CD8-positive, alpha-beta memory T cell (primary cell): ENCODE measurements around the gene CASK. TPM values are rescaled to one million over a fixed set of nuclear protein-coding genes. Genes with fewer than 3 reads are reported as not detected.

Experiments
- CTCF ChIA-PET: fragments of 350-600 bp; sonication (Branson Sonifier 250); formaldehyde crosslinking; loops from one replicate; lab custom pipeline; 2021; ENCODE audit warnings: antibody characterized with exemption; lab: Charles Lee
- POLR2A ChIA-PET: fragments of 350-600 bp; sonication (Branson Sonifier 250); formaldehyde crosslinking; loops from one replicate; lab custom pipeline; 2021; ENCODE audit warnings: antibody characterized with exemption; lab: Charles Lee
- DNase-seq, 5 donors: peaks; one replicate each; pipeline versions ENCODE4 v3.0.0 to v3.0.0-alpha.2; 2020 to 2022; ENCODE audit warnings: mixed read lengths in 1 of 5
- H3K27ac ChIP-seq: one replicate; pipeline ENCODE4 v1.7.0; 2013; ENCODE audit warnings: low read depth, mild to moderate bottlenecking, low read length, moderate library complexity
- H3K27me3 ChIP-seq: 2 replicates; pipeline ENCODE4 v1.7.0; 2013; ENCODE audit warnings: low read length, mild to moderate bottlenecking; ENCODE audit not compliant: insufficient read depth, poor library complexity, severe bottlenecking
- H3K36me3 ChIP-seq: 2 replicates; pipeline ENCODE4 v1.7.0; 2013; ENCODE audit warnings: mild to moderate bottlenecking, low read length, moderate library complexity; ENCODE audit not compliant: insufficient read depth
- H3K4me1 ChIP-seq: 2 replicates; pipeline ENCODE4 v1.7.0; 2013; ENCODE audit warnings: mild to moderate bottlenecking, low read length, moderate library complexity; ENCODE audit not compliant: insufficient read depth
- H3K4me3 ChIP-seq: 2 replicates; pipeline ENCODE4 v1.7.0; 2013; ENCODE audit warnings: mild to moderate bottlenecking, low read length
- H3K9me3 ChIP-seq: 2 replicates; pipeline ENCODE4 v1.7.0; 2013; ENCODE audit warnings: mild to moderate bottlenecking, low read length
- H3K27ac Mint-ChIP-seq, 8 donors: one replicate each; pipeline ENCODE4 v1.8.0; 2020 to 2021; ENCODE audit warnings: mixed read lengths in 8 of 8, mild to moderate bottlenecking in 6 of 8, inconsistent platforms in 3 of 8, moderate library complexity in 3 of 8
- H3K27me3 Mint-ChIP-seq, 2 donors: one replicate each; pipeline ENCODE4 v1.8.0; 2020 to 2021; ENCODE audit warnings: mixed read lengths in 2 of 2, mild to moderate bottlenecking in 1 of 2, moderate library complexity in 1 of 2
- H3K36me3 Mint-ChIP-seq, 3 donors: one replicate each; pipeline ENCODE4 v1.8.0; 2020 to 2021; ENCODE audit warnings: mixed read lengths in 3 of 3, inconsistent platforms in 1 of 3, mild to moderate bottlenecking in 1 of 3
- H3K4me1 Mint-ChIP-seq, 3 donors: one replicate each; pipeline ENCODE4 v1.8.0; 2020 to 2021; ENCODE audit warnings: mixed read lengths in 3 of 3, inconsistent platforms in 1 of 3, mild to moderate bottlenecking in 1 of 3
- H3K4me3 Mint-ChIP-seq, 7 donors: one replicate each; pipeline ENCODE4 v1.8.0; 2020 to 2021; ENCODE audit warnings: mixed read lengths in 7 of 7, mild to moderate bottlenecking in 6 of 7, moderate library complexity in 4 of 7, inconsistent platforms in 2 of 7
- H3K9me3 Mint-ChIP-seq, 5 donors: one replicate each; pipeline ENCODE4 v1.8.0; 2020 to 2022; ENCODE audit warnings: mixed read lengths in 5 of 5, mild to moderate bottlenecking in 3 of 5, moderate library complexity in 2 of 5, inconsistent platforms in 1 of 5
- polyA plus RNA-seq: library from polyadenylated mRNA; unstranded; fragments of 300-500 nt; fragmentation: Illumina TruSeq; gene quantifications from one replicate; pipeline ENCODE4 v1.2.3, GENCODE V29; 2021
- total RNA-seq, 2 experiments: library from RNA; stranded (reverse); gene quantifications; one replicate each; pipeline ENCODE4 v1.2.3, GENCODE V29; 2021

The CASK gene
- total and polyA plus RNA-seq, 3 experiments from 2014 or later: 20.2 to 32.5 (median 28.4) TPM

DNA sequence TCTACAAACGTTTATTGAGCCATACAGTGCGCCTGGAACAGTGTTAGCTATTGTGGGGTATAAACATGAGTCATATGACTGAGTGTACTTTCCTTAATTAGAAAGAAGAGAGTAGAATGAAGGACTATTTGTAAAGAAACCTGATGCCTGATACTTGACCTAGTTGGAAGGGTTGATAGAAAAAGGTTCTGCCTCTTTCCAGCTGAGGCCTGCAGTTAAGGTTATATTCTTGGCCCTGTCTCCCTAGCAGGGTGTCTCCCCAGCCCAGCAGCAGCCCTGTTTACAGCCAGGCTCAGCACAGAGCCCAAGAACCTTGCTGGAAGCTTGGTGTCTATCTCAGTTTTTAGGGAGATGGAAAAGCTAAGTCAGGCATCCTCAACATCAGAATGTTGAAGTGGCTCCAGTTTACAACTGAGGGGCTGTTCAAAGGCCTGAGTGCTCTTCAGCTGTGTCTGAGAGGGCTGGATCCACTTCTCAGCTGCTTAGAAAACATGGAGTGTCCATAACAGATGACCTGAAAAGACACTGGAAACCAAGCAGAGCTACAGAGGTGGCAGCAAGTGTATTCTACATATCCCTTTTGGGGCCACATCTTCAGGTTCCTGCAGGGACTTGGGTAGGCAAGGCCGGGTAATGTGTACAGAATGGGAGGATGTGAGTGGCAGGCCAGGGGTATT, 454.6 kb downstream of the CASK start:
- Mint-ChIP-seq H3K9me3 (peaks cover 0 to 2% (median 0%) of the 10 kb centered on the region in 5 donors), H3K36me3 (peaks cover 0 to 1% (median 0%) of the 10 kb centered on the region in 3 donors), H3K4me3 (no peak overlapping the region), H3K27ac (no peak overlapping the region), H3K4me1 (no peaks in the 10 kb centered on the region), H3K27me3 (peaks cover 0 to 4% of the 10 kb centered on the region in 2 donors)
- Histone ChIP-seq H3K4me1 (no peaks in the 10 kb centered on the region), H3K9me3 (no peaks in the 10 kb centered on the region), H3K27me3 (no peaks in the 10 kb centered on the region), H3K36me3 (no peaks in the 10 kb centered on the region), H3K27ac (no peak overlapping the region), H3K4me3 (no peak overlapping the region)
- ChIA-PET POLR2A (interaction anchor here (0.6 kb wide), 1 partner anchor 12 kb away, joined by 7 read pairs; no protein-coding TSS in a partner anchor), CTCF (interaction anchor here (1.3 kb wide), 1 partner anchor 11 kb away, joined by 3 read pairs; no protein-coding TSS in a partner anchor)
- no peak for DNase-seq

Other genes starting within 250 kb of the CASK start
- gene GPR34, start 234.6 kb downstream of the CASK start, total RNA-seq: 1 to 10 TPM in 1 of 2 experiments, under 1 TPM in 1; 0.95 to 1.5 TPM
- 0.10 TPM for gene GPR34, start 234.6 kb downstream of the CASK start, polyA plus RNA-seq
- under 1 TPM; 0.39 to 0.89 TPM for gene GPR82, start 199.4 kb downstream of the CASK start, total RNA-seq
- gene GPR82, start 199.4 kb downstream of the CASK start, polyA plus RNA-seq: 0.59 TPM